BLaER1 treated with 17β-estradiol and CSF1 and Interleukin-3, amounts not matched to agents 10 nM and 100 nM (cell line): ENCODE data around the gene RGS6.

Source experiments
- H3K27ac ChIP-seq, 11 experiments: shearing (Covaris generic); formaldehyde crosslinking; 2 replicates each; pipeline ENCODE4 v1.8.1; 2022
- H3K27me3 ChIP-seq, 11 experiments: shearing (Covaris generic); formaldehyde crosslinking; 2 replicates each; pipeline ENCODE4 v1.8.1; 2022
- H3K36me3 ChIP-seq, 11 experiments: shearing (Covaris generic); formaldehyde crosslinking; 2 replicates each; pipeline ENCODE4 v1.8.1; 2022
- H3K4me1 ChIP-seq, 10 experiments: shearing (Covaris generic); formaldehyde crosslinking; 2 replicates each; pipeline ENCODE4 v1.8.1; 2022
- H3K4me2 ChIP-seq, 11 experiments: shearing (Covaris generic); formaldehyde crosslinking; 2 replicates each; pipeline ENCODE4 v1.8.1; 2022
- H3K4me3 ChIP-seq, 10 experiments: shearing (Covaris generic); formaldehyde crosslinking; 2 replicates each; pipeline ENCODE4 v1.8.1; 2022
- H3K9ac ChIP-seq, 11 experiments: shearing (Covaris generic); formaldehyde crosslinking; 2 replicates each; pipeline ENCODE4 v1.8.1; 2022
- H3K9me3 ChIP-seq, 11 experiments: shearing (Covaris generic); formaldehyde crosslinking; replicated peaks in 1 of 11; 2 replicates each; pipeline ENCODE4 v1.8.1; 2022
- H4K20me1 ChIP-seq, 11 experiments: shearing (Covaris generic); formaldehyde crosslinking; 2 replicates each; pipeline ENCODE4 v1.8.1; 2022
- Cebpa-rat ChIP-seq, 11 experiments: shearing (Covaris generic); IDR thresholded peaks; 2 replicates each; pipeline ENCODE4 v1.8.1; 2022

Gene RGS6

DNA sequence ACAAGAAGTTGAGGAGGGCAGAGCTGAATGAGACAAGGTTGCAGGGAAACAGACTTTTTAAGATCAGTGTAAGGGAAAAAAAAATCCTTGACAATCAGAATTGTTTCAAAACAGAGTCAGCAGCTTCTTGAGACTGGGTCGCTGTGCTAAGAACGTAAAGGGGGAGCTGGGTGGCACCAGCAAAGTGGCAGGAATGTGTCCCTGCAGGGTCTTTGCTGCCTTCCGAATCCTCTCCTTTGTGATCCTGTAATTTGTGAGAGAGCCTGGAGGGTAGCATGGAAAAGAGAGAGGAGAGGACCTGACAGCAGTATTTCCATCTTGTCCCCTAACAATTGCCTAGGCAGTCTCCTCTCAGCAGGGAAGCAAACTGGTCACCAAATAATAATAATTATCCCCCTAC, 472.8 kb downstream of the RGS6 start:
- H3K36me3 ChIP-seq = no peaks in the 10 kb centered on the region
- H4K20me1 ChIP-seq = no peaks in the 10 kb centered on the region
- no peaks in the 10 kb centered on the region for H3K27me3 ChIP-seq
- peaks cover 9 to 29% (median 24%) of the 10 kb centered on the region in 10 experiments for H3K4me1 ChIP-seq
- H3K9me3 ChIP-seq = peaks cover 6 to 18% (median 12%) of the 10 kb centered on the region in 11 experiments; a peak in 20 of 22 replicates
- H3K9ac ChIP-seq = no peak overlapping the region
- no peak overlapping the region for H3K27ac ChIP-seq
- no peak overlapping the region for H3K4me3 ChIP-seq
- no peak overlapping the region for H3K4me2 ChIP-seq
- TF ChIP-seq Cebpa-rat (IDR thresholded peaks at IDR 0.05) = no peak

DNA sequence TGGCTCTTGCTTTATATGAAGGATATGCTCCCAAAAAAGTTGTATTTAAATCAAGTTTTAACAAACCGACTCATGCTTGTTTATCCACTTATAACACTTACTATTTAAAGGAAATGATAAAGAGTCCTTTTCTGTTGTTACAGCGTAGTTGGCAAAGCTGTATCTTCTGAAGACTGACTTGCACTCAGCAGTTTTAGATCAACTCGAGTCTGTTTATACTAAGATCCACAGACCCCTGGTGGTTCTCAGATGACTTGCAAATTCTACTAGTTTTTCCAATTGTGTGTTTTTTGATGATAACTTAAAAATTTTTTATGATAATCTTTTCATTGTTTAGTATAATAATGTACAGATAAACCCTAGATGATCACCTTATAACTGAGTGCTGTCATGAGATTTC, 475.8 kb downstream of the RGS6 start:
- H3K4me2 ChIP-seq = no peak overlapping the region
- no peak overlapping the region for H3K9ac ChIP-seq
- no peaks in the 10 kb centered on the region for H4K20me1 ChIP-seq
- no peaks in the 10 kb centered on the region for H3K27me3 ChIP-seq
- peaks cover 0 to 1% (median 0%) of the 10 kb centered on the region in 10 experiments; a peak in 5 of 20 replicates for H3K4me1 ChIP-seq
- H3K36me3 ChIP-seq = no peaks in the 10 kb centered on the region
- no peak overlapping the region for H3K27ac ChIP-seq
- H3K9me3 ChIP-seq = peaks cover 6 to 18% (median 12%) of the 10 kb centered on the region in 11 experiments; a peak in 20 of 22 replicates
- H3K4me3 ChIP-seq = no peak overlapping the region
- no peak for TF ChIP-seq Cebpa-rat (IDR thresholded peaks at IDR 0.05)

DNA sequence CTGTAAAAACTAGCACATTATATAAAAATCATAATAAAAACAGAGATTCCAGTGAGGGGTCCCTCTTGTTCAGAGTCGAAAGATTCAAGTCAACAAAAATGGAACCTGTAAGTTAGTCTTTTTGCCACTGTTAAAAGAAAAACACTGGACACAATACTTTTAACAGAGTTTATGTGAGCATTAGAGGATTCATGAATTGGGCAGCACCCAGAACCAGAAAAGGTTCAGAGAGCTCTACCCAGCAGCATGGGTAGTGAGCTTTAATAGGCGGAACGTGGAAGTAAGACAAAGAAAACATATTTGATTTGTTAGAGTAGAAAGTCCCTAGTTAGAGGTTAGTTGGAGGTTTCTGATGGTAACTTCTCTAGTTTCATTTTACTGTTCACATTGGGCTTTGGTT, 476.8 kb downstream of the RGS6 start:
- H3K9me3 ChIP-seq = peaks cover 6 to 18% (median 12%) of the 10 kb centered on the region in 11 experiments; a peak in 20 of 22 replicates
- no peak overlapping the region for H3K9ac ChIP-seq
- H3K36me3 ChIP-seq = no peaks in the 10 kb centered on the region
- TF ChIP-seq Cebpa-rat (IDR thresholded peaks at IDR 0.05) = no peak
- H3K27me3 ChIP-seq = no peaks in the 10 kb centered on the region
- no peaks in the 10 kb centered on the region for H3K4me1 ChIP-seq
- no peak overlapping the region for H3K4me3 ChIP-seq
- no peak overlapping the region for H3K4me2 ChIP-seq
- no peak overlapping the region for H3K27ac ChIP-seq
- H4K20me1 ChIP-seq = no peaks in the 10 kb centered on the region

DNA sequence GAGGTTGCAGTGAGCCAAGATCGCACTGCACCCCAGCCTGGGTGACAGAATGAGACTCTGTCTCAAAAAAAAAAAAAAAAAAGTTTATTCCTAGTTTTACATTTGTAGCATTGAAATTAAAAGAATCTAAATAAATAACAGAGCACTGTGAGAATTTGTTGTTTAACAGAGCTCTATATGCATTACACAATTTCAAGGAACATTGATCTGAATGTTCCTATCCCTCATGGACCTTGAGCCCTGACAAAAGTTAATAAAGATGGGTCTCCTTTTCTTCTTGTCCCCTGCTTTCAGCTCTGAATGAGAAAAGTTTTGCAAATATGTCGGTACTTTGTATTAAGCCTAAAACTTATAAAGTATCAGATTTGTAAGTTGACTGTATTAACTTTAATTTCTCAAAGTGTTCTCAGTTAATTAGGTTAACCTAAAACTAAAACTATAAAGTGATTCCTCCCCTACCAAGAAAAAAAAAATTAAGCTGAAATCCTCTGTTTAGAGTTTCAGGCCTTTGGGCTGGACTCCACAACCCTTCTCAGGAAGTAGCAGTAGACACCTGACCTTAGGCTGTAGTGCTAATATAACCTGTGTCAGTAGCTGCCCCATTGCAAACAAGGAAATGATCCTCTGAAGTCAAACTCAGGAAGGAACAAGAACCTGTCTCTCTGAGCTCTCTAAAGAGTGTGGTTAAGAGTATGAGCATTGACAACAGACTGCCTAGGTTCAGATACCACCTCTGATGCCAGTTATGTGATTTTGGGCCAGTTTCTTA, 484.0 kb downstream of the RGS6 start:
- Histone ChIP-seq H3K9ac (no peak overlapping the region; a peak in 1 of 22 replicates), H4K20me1 (no peaks in the 10 kb centered on the region), H3K4me3 (no peak overlapping the region), H3K27me3 (no peaks in the 10 kb centered on the region), H3K4me2 (peak overlapping the region in 5 of 11 experiments; percentile 44 to 67 (median 61); a peak in 5 of 22 replicates), H3K36me3 (no peaks in the 10 kb centered on the region), H3K9me3 (peaks cover 0 to 14% (median 11%) of the 10 kb centered on the region in 11 experiments; a peak in 12 of 22 replicates), H3K4me1 (peaks cover 0 to 16% (median 13%) of the 10 kb centered on the region in 10 experiments; a peak in 12 of 20 replicates), H3K27ac (no peak overlapping the region)
- TF ChIP-seq Cebpa-rat (IDR thresholded peaks at IDR 0.05) = no peak

DNA sequence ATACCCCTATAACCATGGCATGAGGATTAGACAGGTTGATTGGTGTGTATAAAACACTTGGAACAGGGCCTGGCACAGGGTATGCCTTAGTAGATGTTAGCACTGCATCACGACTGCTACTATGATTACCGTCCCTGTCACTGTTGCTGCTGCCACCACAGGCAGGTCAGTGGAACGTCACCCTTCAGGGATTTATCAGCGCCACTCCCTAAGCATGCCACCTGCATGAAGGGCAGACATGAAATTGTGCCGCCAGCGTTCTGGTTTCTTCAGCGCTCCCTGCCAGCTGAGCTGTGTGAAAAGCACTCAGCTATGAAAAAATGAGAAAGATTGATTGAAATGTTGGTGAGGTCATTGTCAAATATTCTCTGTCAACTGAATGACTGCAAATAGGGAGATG, 484.7 kb downstream of the RGS6 start:
- no peak overlapping the region for H3K4me3 ChIP-seq
- peak overlapping the region in 8 of 11 experiments; percentile 4 to 67 (median 46); a peak in 13 of 22 replicates for H3K4me2 ChIP-seq
- no peaks in the 10 kb centered on the region for H3K36me3 ChIP-seq
- no peak overlapping the region for H3K9ac ChIP-seq
- no peaks in the 10 kb centered on the region; a peak in 1 of 22 replicates for H4K20me1 ChIP-seq
- H3K4me1 ChIP-seq = peaks cover 0 to 16% (median 13%) of the 10 kb centered on the region in 10 experiments; a peak in 12 of 20 replicates
- no peak for TF ChIP-seq Cebpa-rat (IDR thresholded peaks at IDR 0.05)
- no peaks in the 10 kb centered on the region for H3K27me3 ChIP-seq
- no peak overlapping the region for H3K27ac ChIP-seq
- peaks cover 0 to 14% (median 11%) of the 10 kb centered on the region in 11 experiments; a peak in 12 of 22 replicates for H3K9me3 ChIP-seq

DNA sequence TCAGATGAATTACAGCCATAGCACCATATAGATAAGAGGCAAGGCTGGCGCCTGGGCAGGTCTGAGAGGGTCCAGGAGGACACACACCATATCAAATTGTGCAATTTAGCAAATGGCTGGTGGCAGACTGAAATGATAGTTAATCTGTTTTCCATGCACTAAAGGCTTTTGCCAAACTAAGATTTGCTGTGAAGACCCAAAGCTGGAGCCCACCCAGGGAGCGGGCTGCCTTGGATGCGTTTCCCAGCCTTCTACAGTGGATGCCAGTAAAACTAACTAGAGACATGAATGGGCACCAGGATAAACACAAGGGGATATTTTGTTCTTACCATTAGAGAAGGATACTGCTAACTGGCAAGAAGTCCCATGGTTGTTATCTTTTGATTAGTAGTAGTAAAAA, 486.6 kb downstream of the RGS6 start:
- no peak for TF ChIP-seq Cebpa-rat (IDR thresholded peaks at IDR 0.05)
- H3K27me3 ChIP-seq = no peaks in the 10 kb centered on the region
- H3K4me3 ChIP-seq = no peak overlapping the region

DNA sequence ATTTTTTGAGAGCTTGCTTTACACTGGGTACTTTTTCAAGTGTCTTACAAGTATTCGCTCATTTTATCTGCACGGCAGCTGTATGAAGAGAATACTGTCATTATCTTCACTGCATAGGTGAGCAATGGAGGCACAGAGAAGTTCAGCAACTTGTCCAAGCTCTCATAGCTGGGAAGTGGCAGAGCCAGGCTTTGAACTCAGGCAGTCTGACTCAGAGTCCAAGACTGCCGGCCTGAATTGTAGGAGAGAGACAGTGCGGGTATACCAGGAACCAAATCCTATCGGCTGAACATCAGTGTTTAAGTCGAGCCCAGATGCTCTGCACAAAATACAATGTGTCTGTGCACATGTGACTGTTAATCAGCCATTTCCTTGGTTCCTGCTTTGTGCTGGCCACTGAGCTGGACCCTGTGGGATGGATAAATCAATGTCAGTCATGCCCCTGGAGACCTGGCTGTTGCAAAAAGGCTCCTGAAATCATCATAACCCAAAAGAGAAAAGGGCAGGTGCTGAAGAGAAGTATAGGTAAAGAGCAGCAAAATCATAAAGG, 487.1 kb downstream of the RGS6 start:
- no peak overlapping the region for H3K4me2 ChIP-seq
- no peak overlapping the region for H3K4me3 ChIP-seq
- no peaks in the 10 kb centered on the region; a peak in 1 of 22 replicates for H4K20me1 ChIP-seq
- H3K27ac ChIP-seq = no peak overlapping the region
- peaks cover 0 to 14% (median 11%) of the 10 kb centered on the region in 11 experiments; a peak in 12 of 22 replicates for H3K9me3 ChIP-seq
- H3K4me1 ChIP-seq = peaks cover 0 to 16% (median 13%) of the 10 kb centered on the region in 10 experiments; a peak in 12 of 20 replicates
- H3K9ac ChIP-seq = no peak overlapping the region
- H3K27me3 ChIP-seq = no peaks in the 10 kb centered on the region
- TF ChIP-seq Cebpa-rat (IDR thresholded peaks at IDR 0.05) = no peak
- H3K36me3 ChIP-seq = no peaks in the 10 kb centered on the region

More for the DNA sequence above, 486.6 kb downstream of the RGS6 start:
- no peak overlapping the region for H3K4me2 ChIP-seq
- H3K4me1 ChIP-seq = peaks cover 0 to 16% (median 13%) of the 10 kb centered on the region in 10 experiments; a peak in 12 of 20 replicates
- H4K20me1 ChIP-seq = no peaks in the 10 kb centered on the region; a peak in 1 of 22 replicates
- H3K27ac ChIP-seq = no peak overlapping the region
- H3K9ac ChIP-seq = no peak overlapping the region
- H3K9me3 ChIP-seq = peaks cover 0 to 14% (median 11%) of the 10 kb centered on the region in 11 experiments; a peak in 12 of 22 replicates
- no peaks in the 10 kb centered on the region for H3K36me3 ChIP-seq

DNA sequence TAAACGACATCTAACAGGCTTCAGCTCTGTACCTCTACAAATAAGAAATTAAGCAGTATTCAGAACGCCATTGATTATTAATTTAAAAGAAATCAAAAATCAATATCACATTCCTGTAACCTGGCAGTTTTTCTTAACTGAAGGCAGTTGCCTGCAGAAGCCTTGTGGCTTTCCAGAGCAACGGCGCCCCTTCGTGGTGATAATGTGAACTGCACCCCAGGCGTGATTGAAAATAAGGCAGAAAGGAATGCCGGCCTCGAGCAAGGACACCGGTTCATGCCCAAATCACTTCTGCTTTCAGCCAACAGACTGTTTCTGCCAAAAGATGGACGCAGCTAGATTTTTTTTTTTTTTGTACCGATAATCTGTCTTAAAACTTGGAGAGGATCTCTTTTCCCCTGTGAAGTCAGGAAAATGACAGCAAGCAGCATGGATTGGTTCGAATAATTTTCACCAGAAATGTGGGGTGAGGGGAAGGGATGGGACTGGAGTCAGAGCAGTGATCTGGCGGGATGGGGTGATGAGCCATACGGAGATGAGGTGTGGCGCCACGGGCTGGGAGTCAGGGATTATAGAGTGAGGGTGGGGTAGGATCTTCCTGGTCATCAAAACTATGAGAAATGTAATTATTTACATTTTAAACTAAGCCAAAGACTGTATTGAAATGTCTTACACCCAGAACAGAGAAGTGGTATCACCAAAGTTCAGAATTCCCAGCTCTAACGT, 488.7 kb downstream of the RGS6 start:
- Histone ChIP-seq H3K27me3 (no peaks in the 10 kb centered on the region), H3K4me3 (no peak overlapping the region), H3K4me2 (no peak overlapping the region), H3K36me3 (no peaks in the 10 kb centered on the region), H3K27ac (no peak overlapping the region), H4K20me1 (no peaks in the 10 kb centered on the region; a peak in 1 of 22 replicates), H3K4me1 (peaks cover 0 to 16% (median 13%) of the 10 kb centered on the region in 10 experiments; a peak in 12 of 20 replicates), H3K9me3 (no peaks in the 10 kb centered on the region; a peak in 1 of 22 replicates), H3K9ac (no peak overlapping the region)
- no peak for TF ChIP-seq Cebpa-rat (IDR thresholded peaks at IDR 0.05)

DNA sequence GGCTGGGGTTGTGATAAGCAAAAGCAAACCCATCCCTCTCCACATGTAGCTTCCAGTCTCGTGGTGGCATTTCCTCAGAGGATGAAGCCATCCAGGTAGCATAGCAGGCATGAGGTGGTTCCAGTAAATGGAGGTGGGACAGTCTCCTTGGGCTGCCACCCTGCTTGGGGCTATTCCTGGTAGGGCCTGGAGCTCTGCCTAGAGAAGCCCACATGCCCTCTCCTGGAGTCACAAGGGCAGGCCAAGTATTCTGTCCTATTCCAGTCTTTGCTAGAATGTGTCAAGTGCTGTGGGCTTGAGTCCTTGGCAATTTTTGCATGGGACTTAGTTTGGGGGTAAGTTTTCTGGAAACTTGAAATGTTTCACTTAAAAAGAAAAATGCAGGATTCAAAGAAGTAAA, 491.7 kb downstream of the RGS6 start:
- no peak overlapping the region for H3K4me3 ChIP-seq
- no peaks in the 10 kb centered on the region for H3K36me3 ChIP-seq
- H3K9ac ChIP-seq = no peak overlapping the region
- no peaks in the 10 kb centered on the region for H3K4me1 ChIP-seq
- no peaks in the 10 kb centered on the region; a peak in 1 of 22 replicates for H4K20me1 ChIP-seq
- peaks cover 10 to 22% (median 17%) of the 10 kb centered on the region in 11 experiments for H3K9me3 ChIP-seq
- H3K4me2 ChIP-seq = no peak overlapping the region
- H3K27ac ChIP-seq = no peak overlapping the region
- H3K27me3 ChIP-seq = no peaks in the 10 kb centered on the region
- no peak for TF ChIP-seq Cebpa-rat (IDR thresholded peaks at IDR 0.05)
